GM12875 (cell line): ENCODE measurements around the gene SCN3A.

Source experiments
- H3K4me3 ChIP-seq: one replicate; pipeline ENCODE4 v1.5.1; 2011; ENCODE audit warnings: low read depth, low read length, control low read depth
- TF ChIP-seq, protein P1 (sequence below): IDR thresholded peaks from 2 replicates; pipeline ENCODE4 v1.5.1; 2011; ENCODE audit warnings: low read depth, mild to moderate bottlenecking, control low read depth, inconsistent platforms, low read length, moderate library complexity, borderline replicate concordance; ENCODE audit not compliant: insufficient read depth

The SCN3A gene

DNA sequence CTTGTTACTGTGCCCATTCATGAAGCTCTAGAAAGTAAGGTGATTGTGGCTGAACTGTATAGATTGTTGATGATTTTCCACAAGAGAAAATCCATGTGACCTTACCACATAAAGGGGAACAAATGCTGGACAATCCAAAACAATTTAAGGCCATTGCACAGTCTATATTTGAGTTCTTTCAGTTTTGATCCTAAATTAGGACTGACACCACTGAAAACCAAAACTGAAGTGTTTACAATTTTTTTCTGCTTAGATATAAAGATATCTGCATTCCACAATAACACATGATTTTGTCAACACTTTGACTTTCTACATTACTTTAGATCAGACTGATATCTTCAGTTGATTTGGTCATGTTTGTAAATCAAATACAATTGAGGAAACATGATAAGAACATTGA is 124.9 kb downstream of the SCN3A start:
- TF ChIP-seq, protein P1, sequence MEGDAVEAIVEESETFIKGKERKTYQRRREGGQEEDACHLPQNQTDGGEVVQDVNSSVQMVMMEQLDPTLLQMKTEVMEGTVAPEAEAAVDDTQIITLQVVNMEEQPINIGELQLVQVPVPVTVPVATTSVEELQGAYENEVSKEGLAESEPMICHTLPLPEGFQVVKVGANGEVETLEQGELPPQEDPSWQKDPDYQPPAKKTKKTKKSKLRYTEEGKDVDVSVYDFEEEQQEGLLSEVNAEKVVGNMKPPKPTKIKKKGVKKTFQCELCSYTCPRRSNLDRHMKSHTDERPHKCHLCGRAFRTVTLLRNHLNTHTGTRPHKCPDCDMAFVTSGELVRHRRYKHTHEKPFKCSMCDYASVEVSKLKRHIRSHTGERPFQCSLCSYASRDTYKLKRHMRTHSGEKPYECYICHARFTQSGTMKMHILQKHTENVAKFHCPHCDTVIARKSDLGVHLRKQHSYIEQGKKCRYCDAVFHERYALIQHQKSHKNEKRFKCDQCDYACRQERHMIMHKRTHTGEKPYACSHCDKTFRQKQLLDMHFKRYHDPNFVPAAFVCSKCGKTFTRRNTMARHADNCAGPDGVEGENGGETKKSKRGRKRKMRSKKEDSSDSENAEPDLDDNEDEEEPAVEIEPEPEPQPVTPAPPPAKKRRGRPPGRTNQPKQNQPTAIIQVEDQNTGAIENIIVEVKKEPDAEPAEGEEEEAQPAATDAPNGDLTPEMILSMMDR, result no peak
- no peak overlapping the region for H3K4me3 ChIP-seq

DNA sequence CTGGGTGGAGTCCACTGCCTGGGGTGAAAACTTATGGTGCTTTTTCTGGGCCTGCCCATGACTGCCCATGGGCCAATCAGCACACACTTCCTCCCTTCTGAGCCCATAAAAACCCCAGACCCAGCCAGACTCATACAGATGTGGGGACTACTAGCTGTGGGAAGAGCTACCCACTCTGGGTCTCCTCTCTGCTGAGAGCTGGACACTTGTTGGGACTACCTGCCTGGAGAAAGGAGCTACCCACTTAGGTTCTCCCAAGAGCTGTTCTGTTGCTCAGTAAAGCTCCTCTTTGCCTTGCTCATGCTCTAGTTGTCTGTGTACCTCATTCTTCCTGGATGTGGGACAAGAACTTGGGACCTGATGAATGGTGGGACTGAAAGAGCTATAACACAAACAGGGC is 129.0 kb downstream of the SCN3A start:
- TF ChIP-seq, protein P1, result no peak

DNA sequence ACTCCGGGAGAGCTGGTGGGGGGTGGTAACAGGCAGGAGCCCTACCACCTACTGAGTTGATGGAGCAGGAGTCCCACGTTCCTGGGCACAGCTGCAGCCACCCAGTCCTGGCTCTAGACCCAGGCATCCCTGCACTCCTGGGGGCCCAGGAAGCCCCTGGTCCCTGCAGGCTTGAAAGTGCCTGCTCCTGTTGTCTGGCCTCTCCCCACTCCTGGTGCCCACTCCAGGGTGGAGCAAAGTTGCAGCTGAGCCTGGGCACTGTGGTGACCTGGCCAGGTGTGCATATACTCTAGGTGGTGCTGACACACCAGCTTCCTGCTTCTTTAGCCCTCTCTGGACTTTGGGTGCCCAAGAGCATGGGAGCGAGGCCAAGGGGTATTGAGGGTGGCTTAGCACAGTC is 129.5 kb downstream of the SCN3A start:
- no peak overlapping the region for H3K4me3 ChIP-seq
- TF ChIP-seq, protein P1, result no peak

More for the DNA sequence above, 129.0 kb downstream of the SCN3A start:
- H3K4me3 ChIP-seq, result no peak overlapping the region

DNA sequence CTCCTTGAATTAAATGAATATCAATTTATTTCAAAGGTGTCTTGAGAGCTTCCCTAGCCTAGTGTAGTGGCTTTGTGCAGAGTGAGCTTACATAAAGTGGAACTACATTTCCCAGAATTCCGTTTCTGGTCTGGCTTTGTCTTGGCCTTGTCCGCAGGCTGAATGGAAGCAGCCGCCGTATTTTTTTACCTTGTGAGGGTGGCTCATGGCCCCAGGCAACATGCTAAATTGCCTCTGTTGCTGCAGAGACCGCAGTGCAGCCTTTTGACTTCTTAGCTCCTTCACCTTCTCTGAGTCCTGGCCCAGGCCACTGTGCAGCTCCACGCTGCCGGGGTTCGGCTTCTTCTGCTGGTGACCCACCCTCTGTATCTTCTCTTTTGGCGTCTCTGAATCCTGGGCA is 133.8 kb downstream of the SCN3A start:
- TF ChIP-seq, protein P1, result no peak
- no peak overlapping the region for H3K4me3 ChIP-seq

DNA sequence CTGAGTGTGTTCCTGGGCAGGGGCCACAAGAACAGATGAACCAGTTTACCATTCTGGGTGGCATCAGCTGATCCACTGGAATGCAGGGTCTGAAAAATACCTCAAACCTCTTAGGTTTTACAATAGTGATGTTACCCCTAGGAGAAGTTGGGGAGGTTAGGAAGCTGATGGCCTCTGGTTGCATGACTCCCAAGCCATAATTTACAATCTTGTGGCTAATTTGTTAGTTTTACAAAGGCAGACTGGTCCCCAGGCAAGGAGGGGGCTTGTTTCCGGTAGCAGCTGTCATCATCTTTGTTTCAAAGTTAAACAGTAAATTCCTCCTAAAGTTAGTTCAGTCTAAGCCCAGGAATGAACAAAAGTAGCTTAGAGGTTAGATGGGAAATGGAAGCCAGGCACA is 134.7 kb downstream of the SCN3A start:
- TF ChIP-seq, protein P1, result no peak
- no peak overlapping the region for H3K4me3 ChIP-seq

DNA sequence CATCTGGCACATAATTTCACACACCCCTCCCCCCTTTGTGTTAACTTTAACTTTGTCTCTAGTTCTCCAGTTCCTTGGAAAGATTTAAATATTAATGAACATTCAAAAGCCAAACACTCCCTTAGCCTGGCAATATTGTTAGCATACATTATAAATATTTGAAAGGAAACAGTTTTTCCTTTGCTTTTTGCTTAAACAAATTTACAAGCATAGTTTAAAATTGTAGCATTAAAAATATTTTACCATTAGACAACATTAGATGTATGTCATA is 135.4 kb downstream of the SCN3A start:
- no peak overlapping the region for H3K4me3 ChIP-seq
- TF ChIP-seq, protein P1, result no peak

DNA sequence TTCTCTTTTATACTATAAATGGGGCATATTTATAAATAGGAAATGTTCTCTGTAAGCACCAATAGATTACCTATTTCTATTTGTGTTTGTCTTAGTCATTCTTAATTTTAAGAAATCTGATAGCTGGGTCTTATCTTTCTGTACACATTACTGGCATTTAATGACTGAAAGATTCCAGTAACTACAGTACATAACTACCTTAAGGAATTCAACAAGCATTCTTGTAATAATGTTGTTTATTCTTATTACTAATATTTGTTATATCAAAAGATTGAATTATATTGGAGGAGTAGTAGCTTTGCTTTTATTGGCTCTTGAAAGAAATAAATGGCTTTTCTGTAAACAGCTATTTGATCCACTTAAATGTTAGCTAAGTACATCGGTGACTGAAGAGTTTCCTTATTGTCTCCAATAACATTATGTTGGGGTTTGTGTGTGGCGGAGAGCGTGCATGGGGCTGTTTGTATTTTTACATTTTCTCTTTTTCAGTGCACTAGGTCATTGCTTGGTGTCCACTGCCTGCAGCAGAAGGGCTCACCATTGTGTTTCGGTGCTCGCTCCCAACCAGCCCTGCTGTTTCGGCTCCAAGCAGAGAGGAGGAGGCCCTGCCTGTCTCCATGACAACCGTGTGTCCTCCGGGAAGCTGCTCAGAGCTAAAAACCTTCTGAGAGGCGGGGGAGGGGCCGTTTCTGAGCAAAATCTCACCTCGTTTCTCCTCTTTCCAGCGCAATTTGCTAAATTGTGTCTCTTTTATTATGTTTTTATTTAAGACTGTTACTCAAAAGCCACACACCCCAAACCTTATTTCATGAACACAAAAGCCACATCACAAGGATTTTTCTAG is 136.0 kb downstream of the SCN3A start:
- TF ChIP-seq, protein P1, result no peak

More for the DNA sequence above, 136.0 kb downstream of the SCN3A start:
- no peak overlapping the region for H3K4me3 ChIP-seq
